ENCODE results near the gene KRT31. TPM values are rescaled to one million over a fixed set of nuclear protein-coding genes. Genes with fewer than 3 reads are reported as not detected.
"Not testable (repeated sequence)": the region's sequence is repeated elsewhere in the genome, so short reads cannot be mapped to it uniquely, and the experiment has no call there.

Gene KRT31
- total RNA-seq, 1 donor from 2014 or later, result not detected

DNA sequence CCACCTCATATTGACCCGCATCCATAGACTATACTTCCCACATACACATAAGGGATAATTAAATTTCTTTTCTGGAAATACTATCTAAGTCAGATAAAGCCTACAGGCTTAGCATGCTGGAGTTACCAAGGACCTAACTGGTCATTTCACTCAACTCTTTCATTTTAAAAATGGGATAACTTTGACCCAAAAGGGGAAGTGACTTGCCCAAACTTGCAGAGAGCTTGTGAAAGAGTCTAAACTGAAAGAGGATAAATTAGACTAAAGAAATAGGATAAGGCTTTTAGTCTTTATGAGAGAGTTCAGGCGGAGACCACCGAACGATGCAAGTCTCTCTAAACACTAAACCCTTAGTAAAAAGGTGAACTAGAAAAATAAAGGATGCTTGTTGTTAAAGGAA, 42.9 kb downstream of the KRT31 start:
- Histone ChIP-seq H3K9me3 (no peaks in the 10 kb centered on the region), H3K27me3 (no peaks in the 10 kb centered on the region), H3K4me1 (no peaks in the 10 kb centered on the region), H3K27ac (no peak overlapping the region), H3K36me3 (no peaks in the 10 kb centered on the region), H3K4me3 (no peak overlapping the region)
- DNase-seq (no peak), ATAC-seq (no peak)
- intact Hi-C loops (cut with DNase I), result no loop called here
- no peak for TF ChIP-seq CTCF (IDR thresholded peaks at IDR 0.05)

DNA sequence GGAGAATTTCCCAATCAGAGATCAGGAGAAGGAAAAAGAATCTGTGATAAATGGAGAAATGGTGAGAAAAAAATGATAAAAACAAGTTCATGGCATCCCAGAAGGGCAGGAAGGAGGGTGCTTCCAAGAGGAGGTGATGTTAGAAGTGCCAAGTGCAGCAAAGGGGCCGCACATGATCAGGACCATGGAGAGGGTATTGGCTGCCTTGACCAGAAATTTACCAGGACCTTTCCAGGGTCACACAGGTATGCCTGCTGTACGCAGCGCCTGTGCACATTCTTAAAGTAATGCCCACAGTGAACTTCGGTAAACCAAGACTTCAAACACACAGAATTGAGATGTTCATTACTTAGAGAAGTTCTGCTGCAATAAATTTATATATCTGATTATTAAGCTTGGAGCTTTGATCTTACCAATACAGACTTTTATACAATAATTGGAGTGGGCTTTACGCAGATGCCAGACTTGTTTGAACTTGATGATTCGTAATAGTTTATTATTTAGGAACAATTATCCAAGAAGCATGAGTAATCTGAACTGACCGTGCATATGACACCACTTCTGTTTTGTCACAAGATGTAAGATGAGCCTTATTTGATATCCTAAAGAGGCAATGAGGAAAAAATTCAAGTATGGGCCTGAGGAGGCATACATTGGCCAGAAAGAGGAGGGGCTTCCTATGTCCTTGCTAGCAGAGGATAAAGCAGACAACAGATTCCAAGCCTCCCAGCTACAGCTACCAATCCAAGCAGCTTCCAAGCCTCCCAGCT, 44.6 kb downstream of the KRT31 start:
- no peaks in the 10 kb centered on the region for H3K27me3 ChIP-seq
- H3K27ac ChIP-seq, result no peak overlapping the region
- H3K36me3 ChIP-seq, result no peaks in the 10 kb centered on the region
- ATAC-seq, result no peak
- TF ChIP-seq CTCF (IDR thresholded peaks at IDR 0.05), result no peak
- H3K4me3 ChIP-seq, result no peak overlapping the region
- no peaks in the 10 kb centered on the region for H3K9me3 ChIP-seq
- no peak for DNase-seq
- no peaks in the 10 kb centered on the region for H3K4me1 ChIP-seq
- intact Hi-C loops (cut with DNase I), result no loop called here

GRCh38 chr17:41351177-41351576, 46.2 kb downstream of the KRT31 start:
- no peaks in the 10 kb centered on the region for H3K36me3 ChIP-seq
- no peak for ATAC-seq
- no peaks in the 10 kb centered on the region for H3K4me1 ChIP-seq
- intact Hi-C loops (cut with DNase I), result no loop called here
- no peak overlapping the region for H3K27ac ChIP-seq
- no peak for TF ChIP-seq CTCF (IDR thresholded peaks at IDR 0.05)
- no peaks in the 10 kb centered on the region for H3K27me3 ChIP-seq
- no peak overlapping the region for H3K4me3 ChIP-seq
- no peaks in the 10 kb centered on the region for H3K9me3 ChIP-seq
- no peak for DNase-seq

DNA sequence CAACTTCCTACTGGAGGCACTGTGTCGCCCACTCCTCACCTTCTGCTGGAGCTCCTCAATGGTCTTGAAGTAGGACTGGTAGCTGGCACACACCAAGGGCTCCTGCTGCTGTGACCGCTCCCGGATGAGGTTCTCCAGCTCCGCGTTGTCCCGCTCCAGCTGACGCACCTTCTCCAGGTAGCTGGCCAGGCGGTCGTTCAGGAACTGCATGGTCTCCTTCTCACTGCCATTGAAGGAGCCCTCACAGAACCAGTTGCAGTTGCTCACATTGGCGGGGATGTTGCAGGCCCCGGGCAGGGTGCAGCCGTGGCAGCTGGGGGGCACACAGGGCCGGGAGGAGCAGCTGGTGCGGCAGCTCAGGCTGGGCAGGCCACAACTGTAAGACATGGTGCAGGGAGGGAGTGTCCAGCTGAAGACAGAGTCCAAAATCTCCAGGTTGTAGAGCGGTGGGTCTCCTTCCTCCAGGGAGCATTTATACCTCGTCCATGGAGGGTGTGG, 47.0 kb downstream of the KRT31 start, which contains the start of gene KRT33A:
TSS of gene KRT33A (minus strand) at position 448 of the 498 bp plus-strand sequence. CDS start at position 387, 61 bp downstream.
- H3K36me3 ChIP-seq; DNase-seq; ATAC-seq; H3K27ac ChIP-seq; intact Hi-C loops (cut with DNase I); H3K27me3 ChIP-seq; H3K4me3 ChIP-seq; H3K9me3 ChIP-seq; H3K4me1 ChIP-seq: not testable (repeated sequence)

GRCh38 chr17:41347869-41348760, 49.3 kb downstream of the KRT31 start:
- DNase-seq (no peak), ATAC-seq (no peak)
- no peak overlapping the region for H3K27ac ChIP-seq
- intact Hi-C loops (cut with DNase I), result no loop called here
- H3K4me3 ChIP-seq, result no peak overlapping the region
- H3K4me1 ChIP-seq, result no peaks in the 10 kb centered on the region
- no peaks in the 10 kb centered on the region for H3K36me3 ChIP-seq
- TF ChIP-seq CTCF (IDR thresholded peaks at IDR 0.05), result no peak
- no peaks in the 10 kb centered on the region for H3K27me3 ChIP-seq
- no peaks in the 10 kb centered on the region for H3K9me3 ChIP-seq

DNA sequence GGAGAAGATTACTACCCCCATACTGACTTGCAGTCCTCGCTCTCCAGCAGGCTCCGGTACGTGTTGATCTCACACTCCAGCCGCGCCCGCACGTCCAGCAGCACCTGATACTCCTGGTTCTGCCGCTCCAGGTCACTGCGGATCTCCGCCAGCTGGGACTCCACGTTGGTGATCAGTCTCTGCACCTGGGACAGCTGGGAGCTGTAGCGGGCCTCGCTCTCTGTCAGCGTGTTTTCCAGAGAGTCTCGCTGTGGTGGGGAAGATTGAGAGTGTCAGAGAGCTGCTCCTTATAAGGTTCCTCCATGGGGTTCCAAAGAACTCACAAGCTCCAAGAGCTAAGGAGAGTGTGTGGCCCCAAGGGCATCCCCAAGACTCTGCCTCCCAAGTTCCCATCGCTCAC, 51.0 kb downstream of the KRT31 start:
- intact Hi-C loops (cut with DNase I), result not testable (repeated sequence)

More for the DNA sequence above, 51.0 kb downstream of the KRT31 start:
- not testable (repeated sequence) for H3K27ac ChIP-seq, ATAC-seq, H3K4me3 ChIP-seq, H3K36me3 ChIP-seq, H3K27me3 ChIP-seq, H3K9me3 ChIP-seq, DNase-seq, H3K4me1 ChIP-seq

All from upper lobe of right lung (tissue), 1 donor.